DND-41 (cell line): Measurements from ENCODE around the gene MMP24.

Experiments
- ATAC-seq: fragments of 200-7000 bp; cut with Tn5 transposase; 3 replicates; pipeline ENCODE4 v1.9.1; 2021; ENCODE audit warnings: low read depth; ENCODE audit not compliant: insufficient read depth
- DNase-seq: peaks from one replicate; pipeline ENCODE4 v3.0.0-alpha.2; 2020
- H2AFZ ChIP-seq: 2 replicates; pipeline ENCODE4 v1.6.0; 2012; ENCODE audit warnings: low read depth, low read length
- H3K27ac ChIP-seq: 2 replicates; pipeline ENCODE4 v1.5.1; 2012; ENCODE audit warnings: low read length, inconsistent platforms
- H3K27me3 ChIP-seq: fragments of 200-600 bp; sonication (generic); 2 replicates; pipeline ENCODE4 v1.6.0; 2012; ENCODE audit warnings: low read length, mild to moderate bottlenecking, inconsistent platforms; ENCODE audit not compliant: insufficient read depth, poor library complexity
- H3K36me3 ChIP-seq: 2 replicates; pipeline ENCODE4 v1.5.1; 2012; ENCODE audit warnings: low read length, inconsistent platforms; ENCODE audit not compliant: insufficient read depth
- H3K4me1 ChIP-seq: 2 replicates; pipeline ENCODE4 v1.5.1; 2012; ENCODE audit warnings: mild to moderate bottlenecking, low read length; ENCODE audit not compliant: insufficient read depth
- H3K4me2 ChIP-seq: 2 replicates; pipeline ENCODE4 v1.6.0; 2012; ENCODE audit warnings: mild to moderate bottlenecking, moderate library complexity, low read length, inconsistent platforms; ENCODE audit not compliant: insufficient read depth
- H3K4me3 ChIP-seq, 2 experiments: fragments of 200-600 bp in 1 of 2; shearing (Covaris generic) in 1 of 2; 2 replicates each; pipeline ENCODE4 v1.5.1; 2012 to 2016; ENCODE audit warnings: inconsistent platforms in 2 of 2, low read length in 2 of 2, mild to moderate bottlenecking in 2 of 2, low read depth in 1 of 2, moderate library complexity in 1 of 2
- H3K79me2 ChIP-seq: 2 replicates; pipeline ENCODE4 v1.6.0; 2012; ENCODE audit warnings: low read length, inconsistent platforms; ENCODE audit not compliant: insufficient read depth
- H3K9ac ChIP-seq: 2 replicates; pipeline ENCODE4 v1.6.0; 2012; ENCODE audit warnings: low read depth, mild to moderate bottlenecking, inconsistent platforms, low read length, moderate library complexity
- H3K9me3 ChIP-seq: 2 replicates; pipeline ENCODE4 v1.5.1; 2012; ENCODE audit warnings: low read length, moderate library complexity, mild to moderate bottlenecking, inconsistent platforms; ENCODE audit not compliant: insufficient read depth, severe bottlenecking
- H4K20me1 ChIP-seq: 2 replicates; pipeline ENCODE4 v1.6.0; 2012; ENCODE audit warnings: low read length; ENCODE audit not compliant: insufficient read depth
- CTCF ChIP-seq: IDR thresholded peaks from 2 replicates; pipeline ENCODE4 v1.5.1; 2012; ENCODE audit warnings: borderline replicate concordance, low read length, moderate library complexity, mild to moderate bottlenecking; ENCODE audit not compliant: poor library complexity, severe bottlenecking; ENCODE audit errors: extremely low read depth
- EZH2 ChIP-seq: IDR thresholded peaks from 3 replicates; pipeline ENCODE4 v1.6.1; 2012; ENCODE audit warnings: borderline replicate concordance, low read depth, mild to moderate bottlenecking, moderate library complexity, low read length, inconsistent platforms; ENCODE audit not compliant: severe bottlenecking

Gene MMP24

GRCh38 chr20:35240811-35241293 is 14.4 kb downstream of the MMP24 start:
- DNase-seq (no peak), ATAC-seq (no peak)
- Histone ChIP-seq H4K20me1 (no peaks in the 10 kb centered on the region), H3K27me3 (peaks cover 11% of the 10 kb centered on the region), H3K4me3 (no peak overlapping the region), H3K9me3 (no peaks in the 10 kb centered on the region), H3K4me2 (no peak overlapping the region), H3K36me3 (no peaks in the 10 kb centered on the region), H3K4me1 (no peaks in the 10 kb centered on the region), H3K9ac (no peak overlapping the region), H2AFZ (no peak overlapping the region), H3K27ac (no peak overlapping the region), H3K79me2 (no peaks in the 10 kb centered on the region)
- no peak for TF ChIP-seq CTCF
- TF ChIP-seq EZH2 = no peak

GRCh38 chr20:35243317-35243716 is 16.8 kb downstream of the MMP24 start:
- H3K27ac ChIP-seq = no peak overlapping the region
- TF ChIP-seq EZH2 (no peak), CTCF (no peak)
- no peaks in the 10 kb centered on the region for H3K79me2 ChIP-seq
- DNase-seq = no peak
- no peak overlapping the region for H3K9ac ChIP-seq
- no peak overlapping the region for H3K4me3 ChIP-seq
- no peaks in the 10 kb centered on the region for H3K36me3 ChIP-seq
- no peaks in the 10 kb centered on the region for H3K9me3 ChIP-seq
- no peak for ATAC-seq
- no peak overlapping the region for H2AFZ ChIP-seq
- H3K4me2 ChIP-seq = no peak overlapping the region
- H4K20me1 ChIP-seq = no peaks in the 10 kb centered on the region
- no peaks in the 10 kb centered on the region for H3K4me1 ChIP-seq
- peaks cover 11% of the 10 kb centered on the region for H3K27me3 ChIP-seq

- H3K27ac ChIP-seq = no peak overlapping the region
These were observed 17.5 kb downstream of the MMP24 start for GRCh38 chr20:35243986-35244385.

More at GRCh38 chr20:35243986-35244385, 17.5 kb downstream of the MMP24 start:
- Histone ChIP-seq H3K79me2 (no peaks in the 10 kb centered on the region), H3K4me3 (no peak overlapping the region), H3K27me3 (peaks cover 8% of the 10 kb centered on the region), H2AFZ (no peak overlapping the region), H3K36me3 (no peaks in the 10 kb centered on the region), H3K9me3 (no peaks in the 10 kb centered on the region), H3K9ac (no peak overlapping the region), H3K4me2 (no peak overlapping the region), H3K4me1 (no peaks in the 10 kb centered on the region), H4K20me1 (no peaks in the 10 kb centered on the region)
- ATAC-seq (no peak), DNase-seq (no peak)
- TF ChIP-seq EZH2 (no peak), CTCF (no peak)
